NCI-H128 (cell line): ENCODE data around the gene CRYBG3.
"Not testable (repeated sequence)": the region's sequence is repeated elsewhere in the genome, so short reads cannot be mapped to it uniquely, and the experiment has no call there.

Source experiments
- DNase-seq: peaks from one replicate; lab custom pipeline; 2025; ENCODE audit not compliant: unreplicated experiment; lab: John Stamatoyannopoulos, UW

Gene CRYBG3

GRCh38 chr3:97896129-97896528 is 74.3 kb downstream of the CRYBG3 start:
- no peak for DNase-seq

- no peak for DNase-seq
Observed at GRCh38 chr3:97896547-97896946, 74.7 kb downstream of the CRYBG3 start.

DNA sequence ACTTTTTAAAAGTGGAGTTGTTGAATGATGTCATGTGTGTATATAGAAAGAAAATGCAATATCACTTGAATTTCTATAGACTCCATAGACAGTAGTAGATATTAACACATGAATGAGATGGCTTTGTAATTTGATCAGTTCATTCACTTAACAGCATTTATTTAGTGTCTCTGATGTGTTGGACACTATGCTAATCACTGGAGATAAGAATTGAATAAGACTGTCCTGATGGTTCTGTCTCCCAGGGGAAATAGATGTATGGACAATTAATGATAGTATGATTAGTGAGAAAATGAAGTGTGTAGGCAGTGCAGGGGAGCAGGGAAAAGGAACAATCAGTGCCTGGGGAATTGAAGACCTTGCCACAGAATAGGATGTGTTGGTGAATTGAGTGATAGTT is 77.5 kb downstream of the CRYBG3 start:
- DNase-seq = no peak

DNA sequence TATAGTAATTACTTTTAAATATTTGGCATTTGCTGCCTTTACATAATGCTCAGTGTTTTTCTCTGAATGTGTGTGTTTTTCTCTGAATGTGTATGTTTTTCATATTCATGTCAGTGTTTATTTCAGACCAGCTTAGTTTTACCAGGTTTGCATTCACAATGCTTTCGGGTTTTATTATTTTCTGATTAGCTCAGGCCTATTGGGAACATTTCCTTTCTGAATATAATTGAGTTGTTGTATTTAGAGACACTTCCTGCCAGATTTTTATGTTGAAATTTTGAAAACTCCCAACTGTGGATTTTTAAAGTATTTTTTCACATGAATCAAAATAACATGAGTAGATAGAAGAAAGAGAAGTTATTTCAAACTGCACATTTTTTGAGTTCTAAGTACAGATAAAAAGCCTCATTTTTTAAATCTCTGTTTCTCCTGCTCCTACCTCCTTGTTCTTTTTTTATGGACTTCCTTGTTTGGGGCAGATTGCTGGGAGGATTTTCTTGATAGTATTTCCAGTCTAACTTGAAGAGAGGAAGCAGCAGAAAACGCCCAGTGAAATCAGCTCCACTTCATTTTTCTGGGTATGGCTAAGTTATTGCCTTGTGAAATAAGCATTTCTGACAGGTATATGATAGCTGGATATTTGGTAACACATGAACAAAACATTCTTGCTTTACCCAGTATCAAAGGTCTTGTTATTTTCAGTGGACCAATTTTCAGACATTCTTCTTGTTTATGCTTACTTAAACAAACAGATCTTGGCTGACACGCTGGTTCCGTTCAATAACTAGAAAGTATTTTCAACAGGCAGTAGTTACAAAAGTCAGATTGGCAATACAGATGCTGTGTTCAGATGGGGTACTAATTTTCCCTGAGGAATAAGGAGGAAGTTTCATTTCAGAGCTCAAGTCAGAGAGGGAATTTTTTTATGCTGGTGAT is 79.8 kb downstream of the CRYBG3 start:
- DNase-seq = no peak

DNA sequence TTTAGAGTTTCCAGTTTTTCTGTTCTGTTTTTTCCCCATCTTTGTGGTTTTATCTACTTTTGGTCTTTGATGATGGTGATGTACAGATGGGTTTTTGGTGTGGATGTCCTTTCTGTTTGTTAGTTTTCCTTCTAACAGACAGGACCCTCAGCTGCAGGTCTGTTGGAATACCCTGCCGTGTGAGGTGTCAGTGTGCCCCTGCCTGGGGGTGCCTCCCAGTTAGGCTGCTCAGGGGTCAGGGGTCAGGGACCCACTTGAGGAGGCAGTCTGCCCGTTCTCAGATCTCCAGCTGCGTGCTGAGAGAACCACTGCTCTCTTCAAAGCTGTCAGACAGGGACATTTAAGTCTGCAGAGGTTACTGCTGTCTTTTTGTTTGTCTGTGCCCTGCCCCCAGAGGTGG is 88.0 kb downstream of the CRYBG3 start:
- DNase-seq = not testable (repeated sequence)

- DNase-seq = not testable (repeated sequence)
Observed at GRCh38 chr3:97910236-97910831, 88.5 kb downstream of the CRYBG3 start.

- no peak for DNase-seq
Observed at GRCh38 chr3:97910931-97911351, 89.1 kb downstream of the CRYBG3 start.

GRCh38 chr3:97911459-97911858 is 89.6 kb downstream of the CRYBG3 start:
- no peak for DNase-seq

DNA sequence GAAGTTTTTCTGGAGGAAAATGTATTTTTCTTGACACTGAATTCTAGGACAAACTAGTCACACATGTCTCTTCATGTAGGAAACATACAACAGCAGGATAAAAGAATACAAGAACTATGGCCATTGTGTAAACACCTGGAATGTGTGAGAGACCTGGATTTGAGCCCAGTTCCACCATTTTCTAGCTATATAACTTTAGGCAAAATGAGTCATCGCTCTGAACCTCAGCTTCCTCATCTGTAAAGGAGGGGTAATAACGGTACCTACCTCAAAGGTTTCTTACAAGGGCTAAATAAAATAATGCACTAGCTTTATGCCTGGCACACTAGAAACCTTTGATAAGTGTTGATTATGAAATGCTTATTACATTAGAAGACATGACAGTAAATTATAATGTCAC is 92.6 kb downstream of the CRYBG3 start:
- DNase-seq = no peak

- DNase-seq = no peak
Observed at GRCh38 chr3:97916576-97916975, 94.8 kb downstream of the CRYBG3 start.

- no peak for DNase-seq
Observed at GRCh38 chr3:97917813-97918536, 96.2 kb downstream of the CRYBG3 start.

DNA sequence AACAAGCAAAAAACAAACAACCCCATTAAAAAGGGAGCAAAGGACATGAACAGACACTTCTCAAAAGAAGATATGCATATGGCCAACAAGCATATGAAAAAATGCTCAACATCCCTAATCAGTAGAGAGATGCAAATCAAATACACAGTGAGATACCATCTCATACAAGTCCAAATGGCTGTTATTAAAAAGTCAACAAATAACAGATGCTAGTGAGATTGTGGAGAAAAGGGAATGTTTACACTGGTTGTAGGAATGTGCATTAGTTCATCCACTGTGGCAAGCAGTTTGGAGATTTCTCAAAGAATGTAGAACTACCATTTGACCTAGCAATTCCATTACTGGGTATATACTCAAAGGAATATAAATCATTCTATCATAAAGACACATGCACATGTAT is 105.9 kb downstream of the CRYBG3 start:
- no peak for DNase-seq

DNA sequence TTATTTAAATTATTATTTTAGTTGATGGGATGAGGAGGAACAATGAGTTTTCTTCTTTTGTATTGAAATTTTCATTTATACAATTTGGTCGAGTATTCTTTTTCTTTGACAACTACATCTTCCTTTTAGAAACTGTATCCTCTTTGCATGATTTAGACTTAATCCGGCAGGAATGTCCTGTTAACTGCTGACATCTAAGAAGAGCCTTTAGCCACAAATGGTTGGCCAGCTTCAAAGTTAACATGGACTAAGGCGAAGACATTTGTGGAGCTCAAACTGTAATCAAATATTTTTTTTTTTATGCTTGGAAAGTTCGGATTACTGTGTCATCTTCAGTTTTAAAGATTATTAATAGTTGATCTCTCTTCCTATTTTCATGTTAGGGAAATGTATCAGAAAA is 107.2 kb downstream of the CRYBG3 start:
- DNase-seq = no peak

DNA sequence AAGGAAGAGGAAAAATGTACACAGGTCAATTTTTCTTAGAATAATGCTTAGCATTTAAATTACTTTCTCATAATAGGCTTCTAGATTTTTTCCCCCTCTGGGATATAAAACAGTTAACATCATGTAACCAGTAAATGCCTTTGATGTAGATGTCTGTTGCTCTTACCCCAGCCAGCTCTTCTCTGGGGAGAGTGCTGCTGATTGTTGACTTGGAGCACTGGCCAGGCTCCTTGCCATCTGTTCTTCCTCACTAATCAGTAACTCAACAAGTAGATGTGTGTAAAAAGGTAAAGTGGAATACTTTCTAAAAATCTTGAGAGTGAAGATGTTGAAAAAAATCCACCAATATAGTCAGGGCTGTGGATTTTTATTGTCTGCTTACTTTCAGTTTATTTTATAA is 108.2 kb downstream of the CRYBG3 start:
- no peak for DNase-seq

DNA sequence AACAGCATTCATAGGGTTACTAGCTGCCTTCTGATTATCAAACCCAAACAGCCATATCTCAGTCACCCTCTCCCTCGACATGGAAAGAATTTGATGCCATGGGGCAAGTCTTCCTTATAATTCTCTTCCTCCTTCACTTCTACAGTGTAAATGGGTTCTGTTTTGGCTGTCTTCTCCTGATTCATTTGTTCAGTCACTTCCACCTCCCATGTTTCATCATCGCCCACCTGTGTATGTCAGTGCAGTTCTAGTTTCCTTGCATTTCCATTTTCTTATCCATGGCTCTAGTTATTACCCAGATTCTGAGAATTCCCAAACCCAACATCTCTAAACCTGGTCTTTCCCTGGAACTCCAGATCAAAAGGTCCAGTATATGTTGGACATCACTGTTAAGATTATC is 109.4 kb downstream of the CRYBG3 start:
- DNase-seq = no peak

- DNase-seq = no peak
Observed at GRCh38 chr3:97932387-97932801, 110.6 kb downstream of the CRYBG3 start.

DNA sequence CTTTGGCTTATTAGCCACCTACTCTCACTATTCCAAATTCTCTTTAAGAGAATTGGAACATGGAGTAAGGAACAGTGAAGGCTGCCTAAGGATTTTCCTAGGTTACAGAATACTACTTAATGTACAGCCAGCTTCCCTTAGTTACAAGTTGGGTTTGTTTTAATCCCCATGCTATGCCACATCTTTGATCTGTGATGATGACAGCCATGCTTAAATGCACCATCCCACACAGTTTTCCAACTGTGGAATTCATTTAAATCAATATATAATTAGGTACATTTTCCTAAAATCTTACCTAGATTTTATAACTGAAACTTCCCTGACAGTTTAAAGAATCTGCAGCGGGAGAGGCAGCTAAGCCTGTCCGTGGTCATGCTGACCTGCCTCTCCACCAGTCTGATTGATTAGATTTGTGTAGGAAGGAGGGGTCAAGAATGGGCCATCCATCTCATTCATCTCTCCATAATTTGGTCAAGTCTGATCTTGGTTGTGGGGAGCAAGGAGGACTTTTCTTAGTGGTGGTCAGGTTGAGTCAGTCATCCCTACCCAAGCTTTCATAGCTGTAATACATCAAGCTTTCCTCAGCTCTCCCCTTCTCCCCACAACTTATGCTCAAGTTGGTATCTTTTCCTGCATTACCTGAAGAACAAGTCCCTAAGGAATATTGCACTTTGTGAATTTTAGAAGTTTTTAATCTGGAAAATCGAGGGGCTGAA is 113.3 kb downstream of the CRYBG3 start:
- DNase-seq = no peak

- DNase-seq = no peak
Observed at GRCh38 chr3:97935842-97936241, 114.0 kb downstream of the CRYBG3 start.

DNA sequence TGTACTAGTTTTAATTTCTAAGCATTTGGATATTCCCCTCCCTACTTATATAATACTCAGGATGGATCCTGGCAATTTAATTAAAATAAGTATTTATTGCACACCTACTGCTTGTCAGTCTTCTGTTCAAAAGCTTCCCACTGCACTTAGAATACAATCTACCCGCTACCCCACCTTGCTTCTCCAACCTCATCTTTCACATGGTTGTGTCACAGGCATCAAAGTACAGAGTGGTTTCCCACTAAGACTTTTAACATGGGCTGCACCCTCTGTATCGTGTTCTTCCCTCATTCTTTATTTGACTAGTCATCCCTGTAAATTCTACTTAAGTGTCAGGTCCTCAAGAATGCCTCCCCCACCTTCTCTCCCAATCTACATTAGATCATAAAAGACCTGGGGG is 115.4 kb downstream of the CRYBG3 start:
- no peak for DNase-seq

DNA sequence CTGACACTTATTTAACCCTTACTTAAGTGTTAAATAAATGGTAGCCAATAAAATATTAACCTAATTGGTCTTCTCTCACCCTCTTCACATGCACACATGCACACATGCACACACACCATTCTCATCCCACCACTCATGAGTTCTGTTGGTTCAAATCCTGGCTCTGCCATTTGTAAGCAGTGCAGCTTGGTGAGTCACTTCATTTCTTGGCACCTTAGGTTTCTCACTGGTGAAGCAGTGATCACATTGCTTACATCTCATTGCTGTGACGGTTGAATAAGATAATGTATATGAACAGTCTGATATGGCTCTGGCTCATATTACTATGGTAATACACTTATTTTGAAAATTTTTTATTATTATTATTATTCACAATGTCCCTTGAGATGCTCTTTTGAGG is 116.6 kb downstream of the CRYBG3 start:
- DNase-seq = no peak

GRCh38 chr3:97939401-97939800 is 117.6 kb downstream of the CRYBG3 start:
- no peak for DNase-seq
